ENCODE results near the gene TMTC2.

The TMTC2 gene

GRCh38 chr12:82725741-82726140, 39.0 kb downstream of the TMTC2 start:
- H3K4me3 ChIP-seq (ENCODE audit: low read length), result no peak overlapping the region
- no peak overlapping the region for H3K27ac ChIP-seq (ENCODE audit: low read length)
- no peaks in the 10 kb centered on the region for H3K27me3 ChIP-seq (ENCODE audit: low read depth, low read length)
- TF ChIP-seq CTCF (IDR thresholded peaks at IDR 0.05; ENCODE audit: low read depth, low read length) (no peak), EZH2phosphoT487 (IDR thresholded peaks at IDR 0.05; ENCODE audit: low read depth) (no peak)
- no peaks in the 10 kb centered on the region for H3K36me3 ChIP-seq (replicated peaks; ENCODE audit: low read depth, low read length)
- no peak overlapping the region for H3K4me2 ChIP-seq (ENCODE audit: low read length)
- no peaks in the 10 kb centered on the region for H3K79me2 ChIP-seq (ENCODE audit: low read length)
- H3K4me1 ChIP-seq (ENCODE audit: low read length), result no peaks in the 10 kb centered on the region
- H4K20me1 ChIP-seq (ENCODE audit: insufficient read depth, low read length), result no peaks in the 10 kb centered on the region
- no peak overlapping the region for H2AFZ ChIP-seq (ENCODE audit: low read depth, low read length)
- no peak overlapping the region for H3K9ac ChIP-seq (ENCODE audit: low read length)
- H3K9me3 ChIP-seq (ENCODE audit: insufficient read depth, low read length), result no peaks in the 10 kb centered on the region

GRCh38 chr12:82727886-82728285, 41.2 kb downstream of the TMTC2 start:
- H3K9ac ChIP-seq (ENCODE audit: low read length), result no peak overlapping the region
- no peaks in the 10 kb centered on the region for H3K4me1 ChIP-seq (ENCODE audit: low read length)
- no peaks in the 10 kb centered on the region for H3K27me3 ChIP-seq (ENCODE audit: low read depth, low read length)
- no peaks in the 10 kb centered on the region for H3K9me3 ChIP-seq (ENCODE audit: insufficient read depth, low read length)
- H4K20me1 ChIP-seq (ENCODE audit: insufficient read depth, low read length), result no peaks in the 10 kb centered on the region
- H3K27ac ChIP-seq (ENCODE audit: low read length), result no peak overlapping the region
- H3K79me2 ChIP-seq (ENCODE audit: low read length), result no peaks in the 10 kb centered on the region
- TF ChIP-seq CTCF (IDR thresholded peaks at IDR 0.05; ENCODE audit: low read depth, low read length) (no peak), EZH2phosphoT487 (IDR thresholded peaks at IDR 0.05; ENCODE audit: low read depth) (no peak)
- H3K4me2 ChIP-seq (ENCODE audit: low read length), result no peak overlapping the region
- no peaks in the 10 kb centered on the region for H3K36me3 ChIP-seq (replicated peaks; ENCODE audit: low read depth, low read length)
- no peak overlapping the region for H2AFZ ChIP-seq (ENCODE audit: low read depth, low read length)
- no peak overlapping the region for H3K4me3 ChIP-seq (ENCODE audit: low read length)

- no peak for TF ChIP-seq CTCF (IDR thresholded peaks at IDR 0.05; ENCODE audit: low read depth, low read length)
- TF ChIP-seq EZH2phosphoT487 (IDR thresholded peaks at IDR 0.05; ENCODE audit: low read depth), result no peak
- no peak overlapping the region for H2AFZ ChIP-seq (ENCODE audit: low read depth, low read length)
- H3K27ac ChIP-seq (ENCODE audit: low read length), result no peak overlapping the region
These were observed 42.0 kb downstream of the TMTC2 start for GRCh38 chr12:82728710-82729109.

GRCh38 chr12:82730953-82731459, 44.3 kb downstream of the TMTC2 start:
- Histone ChIP-seq H3K9me3 (ENCODE audit: insufficient read depth, low read length) (no peaks in the 10 kb centered on the region), H3K27me3 (ENCODE audit: low read depth, low read length) (no peaks in the 10 kb centered on the region), H3K79me2 (ENCODE audit: low read length) (no peaks in the 10 kb centered on the region), H3K4me1 (ENCODE audit: low read length) (no peaks in the 10 kb centered on the region), H2AFZ (ENCODE audit: low read depth, low read length) (no peak overlapping the region), H3K4me2 (ENCODE audit: low read length) (no peak overlapping the region), H3K9ac (ENCODE audit: low read length) (no peak overlapping the region), H3K36me3 (replicated peaks; ENCODE audit: low read depth, low read length) (no peaks in the 10 kb centered on the region), H3K4me3 (ENCODE audit: low read length) (no peak overlapping the region), H4K20me1 (ENCODE audit: insufficient read depth, low read length) (no peaks in the 10 kb centered on the region), H3K27ac (ENCODE audit: low read length) (no peak overlapping the region)
- TF ChIP-seq EZH2phosphoT487 (IDR thresholded peaks at IDR 0.05; ENCODE audit: low read depth) (no peak), CTCF (IDR thresholded peaks at IDR 0.05; ENCODE audit: low read depth, low read length) (no peak)

More at GRCh38 chr12:82728710-82729109, 42.0 kb downstream of the TMTC2 start:
- no peaks in the 10 kb centered on the region for H3K36me3 ChIP-seq (replicated peaks; ENCODE audit: low read depth, low read length)
- no peak overlapping the region for H3K9ac ChIP-seq (ENCODE audit: low read length)
- H3K4me2 ChIP-seq (ENCODE audit: low read length), result no peak overlapping the region
- H3K4me1 ChIP-seq (ENCODE audit: low read length), result no peaks in the 10 kb centered on the region
- no peaks in the 10 kb centered on the region for H4K20me1 ChIP-seq (ENCODE audit: insufficient read depth, low read length)
- no peak overlapping the region for H3K4me3 ChIP-seq (ENCODE audit: low read length)
- H3K27me3 ChIP-seq (ENCODE audit: low read depth, low read length), result no peaks in the 10 kb centered on the region
- no peaks in the 10 kb centered on the region for H3K9me3 ChIP-seq (ENCODE audit: insufficient read depth, low read length)
- no peaks in the 10 kb centered on the region for H3K79me2 ChIP-seq (ENCODE audit: low read length)
